Measurements from ENCODE around the gene C18orf32. TPM values are rescaled to one million over a fixed set of nuclear protein-coding genes. Genes with fewer than 3 reads are reported as not detected.

C18orf32 gene
- polyA plus RNA-seq, 3 donors, result 27.5 to 134 (median 115) TPM

GRCh38 chr18:49447810-49448745 is 39.0 kb downstream of the C18orf32 start:
- Histone ChIP-seq H3K4me2 (replicated peaks; ENCODE audit: extremely low read depth, low read length, poor library complexity, severe bottlenecking) (no peak overlapping the region), H3K4me1 (ENCODE audit: control insufficient read depth in 1 of 2, insufficient read depth in 2 of 2, low read length in 2 of 2) (no peaks in the 10 kb centered on the region), H3K27ac (ENCODE audit: low read depth in 1 of 2, low read length in 2 of 2) (no peak overlapping the region), H3K36me3 (replicated peaks in 1 of 2; ENCODE audit: control insufficient read depth in 1 of 2, insufficient read depth in 2 of 2, low read length in 2 of 2) (peaks cover 8 to 57% of the 10 kb centered on the region in 2 donors), H4K20me1 (ENCODE audit: insufficient read depth, low read length) (peaks cover 37% of the 10 kb centered on the region), H3K4me3 (replicated peaks in 1 of 3; ENCODE audit: low read depth in 2 of 3, low read length in 3 of 3) (no peak overlapping the region), H3K27me3 (ENCODE audit: control insufficient read depth in 2 of 2, insufficient read depth in 2 of 2, low read length in 2 of 2) (no peaks in the 10 kb centered on the region), H3K9me3 (replicated peaks in 1 of 2; ENCODE audit: control insufficient read depth in 1 of 2, insufficient read depth in 1 of 2, low read length in 2 of 2) (peaks cover 28 to 42% of the 10 kb centered on the region in 2 donors), H3K9ac (ENCODE audit: insufficient read depth, low read length, poor library complexity, severe bottlenecking) (no peak overlapping the region), H3K79me2 (ENCODE audit: insufficient read depth, low read length) (peaks cover 74% of the 10 kb centered on the region), H2AFZ (ENCODE audit: insufficient read depth, low read depth, low read length, poor library complexity, severe bottlenecking) (no peak overlapping the region)
- DNase-seq, result peak; percentile 14 to 40 (median 19)
- peaks cover 33 to 34% of the 10 kb centered on the region in 2 donors for H3K36me3 Mint-ChIP-seq
- H3K9me3 Mint-ChIP-seq, result peaks cover 21 to 48% (median 41%) of the 10 kb centered on the region in 7 donors
- peaks cover 0 to 1% (median 0%) of the 10 kb centered on the region in 3 donors for H3K27me3 Mint-ChIP-seq (ENCODE audit: low read depth in 3 of 3)
- peak overlapping the region in 1 of 7 donors; percentile 16 for H3K27ac Mint-ChIP-seq
- no peaks in the 10 kb centered on the region for H3K4me1 Mint-ChIP-seq
- TF ChIP-seq CTCF (IDR thresholded peaks at IDR 0.05), result peak; percentile 53
- H3K4me3 Mint-ChIP-seq, result no peak overlapping the region
- intact Hi-C loops (cut with micrococcal nuclease), result no loop called here
- no CpG with 5 or more reads among the region's 3 CpGs for WGBS (ENCODE audit: insufficient coverage)

GRCh38 chr18:49446481-49446880 is 40.6 kb downstream of the C18orf32 start:
- no peak overlapping the region for H3K4me3 ChIP-seq (replicated peaks in 1 of 3; ENCODE audit: low read depth in 2 of 3, low read length in 3 of 3)
- peaks cover 67% of the 10 kb centered on the region for H3K79me2 ChIP-seq (ENCODE audit: insufficient read depth, low read length)
- H3K27ac Mint-ChIP-seq, result no peak overlapping the region
- H3K4me1 ChIP-seq (ENCODE audit: control insufficient read depth in 1 of 2, insufficient read depth in 2 of 2, low read length in 2 of 2), result no peaks in the 10 kb centered on the region
- peaks cover 4% of the 10 kb centered on the region for H3K4me1 Mint-ChIP-seq
- TF ChIP-seq CTCF (IDR thresholded peaks at IDR 0.05), result no peak
- H3K9me3 ChIP-seq (replicated peaks in 1 of 2; ENCODE audit: control insufficient read depth in 1 of 2, insufficient read depth in 1 of 2, low read length in 2 of 2), result peaks cover 19 to 42% of the 10 kb centered on the region in 2 donors
- H2AFZ ChIP-seq (ENCODE audit: insufficient read depth, low read depth, low read length, poor library complexity, severe bottlenecking), result no peak overlapping the region
- peaks cover 22 to 23% of the 10 kb centered on the region in 2 donors for H3K36me3 Mint-ChIP-seq
- DNase-seq, result no peak
- no peak overlapping the region for H3K4me3 Mint-ChIP-seq
- no peaks in the 10 kb centered on the region for H3K27me3 ChIP-seq (ENCODE audit: control insufficient read depth in 2 of 2, insufficient read depth in 2 of 2, low read length in 2 of 2)
- no peak overlapping the region for H3K9ac ChIP-seq (ENCODE audit: insufficient read depth, low read length, poor library complexity, severe bottlenecking)
- H3K36me3 ChIP-seq (replicated peaks in 1 of 2; ENCODE audit: control insufficient read depth in 1 of 2, insufficient read depth in 2 of 2, low read length in 2 of 2), result peaks cover 5 to 43% of the 10 kb centered on the region in 2 donors
- H4K20me1 ChIP-seq (ENCODE audit: insufficient read depth, low read length), result peaks cover 51% of the 10 kb centered on the region
- no CpG with 5 or more reads among the region's 5 CpGs for WGBS (ENCODE audit: insufficient coverage)
- peaks cover 0 to 1% (median 0%) of the 10 kb centered on the region in 3 donors for H3K27me3 Mint-ChIP-seq (ENCODE audit: low read depth in 3 of 3)
- peaks cover 14 to 38% (median 30%) of the 10 kb centered on the region in 7 donors for H3K9me3 Mint-ChIP-seq
- intact Hi-C loops (cut with micrococcal nuclease), result no loop called here
- H3K4me2 ChIP-seq (replicated peaks; ENCODE audit: extremely low read depth, low read length, poor library complexity, severe bottlenecking), result no peak overlapping the region
- no peak overlapping the region for H3K27ac ChIP-seq (ENCODE audit: low read depth in 1 of 2, low read length in 2 of 2)
